ENCODE results near the gene GLIS2. TPM values are rescaled to one million over a fixed set of nuclear protein-coding genes. Genes with fewer than 3 reads are reported as not detected.
A peak's percentile ranks its signal among the peaks of the same experiment; 100 is the strongest.

Gene GLIS2
- total RNA-seq, 1 experiment from 2014 or later = 18.2 TPM

- H3K27ac ChIP-seq (ENCODE audit: low read depth, low read length) = no peak overlapping the region
- H3K27me3 ChIP-seq (ENCODE audit: insufficient read depth, low read length) = no peaks in the 10 kb centered on the region
- no peak overlapping the region for H3K4me3 ChIP-seq (replicated peaks in 1 of 2; ENCODE audit: low read depth in 1 of 2, low read length in 2 of 2)
- H3K9me3 ChIP-seq (ENCODE audit: control insufficient read depth in 1 of 2, insufficient read depth in 1 of 2, low read depth in 1 of 2, low read length in 2 of 2) = no peaks in the 10 kb centered on the region
- peaks cover 9 to 36% of the 10 kb centered on the region in 2 experiments for H3K4me1 ChIP-seq (ENCODE audit: control insufficient read depth in 1 of 2, insufficient read depth in 2 of 2, low read length in 2 of 2)
- ChIA-PET RAD21 (ENCODE audit: low non-redundant PET in 1 of 2, low total read pairs in 2 of 2, uncharacterized antibody in 2 of 2, unreplicated experiment in 2 of 2) (no interaction called here), POLR2A (interaction anchor here (0.8 kb wide), 1 partner anchor 170 kb away, joined by 3 read pairs; no protein-coding TSS in a partner anchor), CTCF (no interaction called here)
- intact Hi-C loops (cut with micrococcal nuclease) = no loop called here
- TF ChIP-seq POLR2A (IDR thresholded peaks at IDR 0.05; ENCODE audit: borderline replicate concordance, extremely low read depth, insufficient read depth, insufficient read length) (no peak), ELF1 (IDR thresholded peaks at IDR 0.05; ENCODE audit: borderline replicate concordance, low read depth) (no peak), SRF (IDR thresholded peaks at IDR 0.05; ENCODE audit: low read depth) (no peak), CBX3 (IDR thresholded peaks at IDR 0.05; ENCODE audit: low read depth) (no peak), ZBTB33 (IDR thresholded peaks at IDR 0.05; ENCODE audit: extremely low read depth, insufficient replicate concordance, low read length) (no peak), JUND (IDR thresholded peaks at IDR 0.05) (no peak)
- TF ChIP-seq, protein P1, sequence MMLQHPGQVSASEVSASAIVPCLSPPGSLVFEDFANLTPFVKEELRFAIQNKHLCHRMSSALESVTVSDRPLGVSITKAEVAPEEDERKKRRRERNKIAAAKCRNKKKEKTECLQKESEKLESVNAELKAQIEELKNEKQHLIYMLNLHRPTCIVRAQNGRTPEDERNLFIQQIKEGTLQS (IDR thresholded peaks at IDR 0.05) = no peak
- H4K20me1 ChIP-seq (ENCODE audit: insufficient read depth) = no peaks in the 10 kb centered on the region
- no peaks in the 10 kb centered on the region for H3K36me3 ChIP-seq (ENCODE audit: control insufficient read depth in 1 of 2, insufficient read depth in 2 of 2, low read length in 2 of 2)
- no peak overlapping the region for H2AFZ ChIP-seq (ENCODE audit: low read depth, low read length, poor library complexity, severe bottlenecking)
- H3K79me2 ChIP-seq (ENCODE audit: insufficient read depth, low read length) = no peaks in the 10 kb centered on the region
- H3K9ac ChIP-seq (ENCODE audit: low read length) = no peak overlapping the region
- ATAC-seq (no peak), DNase-seq (ENCODE audit: low read depth, low spot score) (no peak)
- BruUV-seq (replicated peaks) = no TSS peak
- H3K9me2 ChIP-seq (ENCODE audit: insufficient read depth) = no peaks in the 10 kb centered on the region
- no peak overlapping the region for H3K4me2 ChIP-seq (ENCODE audit: low read length)
Observed at GRCh38 chr16:4366016-4366415, 50.1 kb downstream of the GLIS2 start.

DNA sequence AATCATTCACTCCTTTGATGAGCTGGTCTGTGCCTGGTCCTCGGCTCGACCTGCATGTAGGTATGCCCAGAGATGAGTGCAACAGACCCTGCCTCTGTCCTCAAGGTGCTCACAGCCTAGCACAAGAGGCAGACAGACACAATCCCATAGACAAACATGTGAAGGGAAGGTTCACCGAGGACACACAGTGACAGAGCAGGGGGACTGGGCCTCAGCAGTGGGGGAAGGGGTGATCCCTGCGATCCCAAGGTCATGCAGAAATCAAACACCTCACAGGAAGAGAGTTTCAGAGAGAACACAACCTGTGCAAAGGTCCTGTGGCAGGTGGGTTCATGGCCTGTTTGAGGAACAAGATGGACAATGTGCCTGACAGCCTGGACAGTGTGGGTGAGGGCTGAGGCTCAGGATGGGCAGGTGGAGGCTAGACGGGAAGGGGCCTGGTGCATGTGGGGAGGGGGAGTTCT is 51.6 kb downstream of the GLIS2 start:
- H3K79me2 ChIP-seq (ENCODE audit: insufficient read depth, low read length) = peaks cover 4% of the 10 kb centered on the region; the same call in 1 of the 2 replicates
- H3K9me2 ChIP-seq (ENCODE audit: insufficient read depth) = no peaks in the 10 kb centered on the region
- no peak overlapping the region for H3K27ac ChIP-seq (ENCODE audit: low read depth, low read length)
- ChIA-PET POLR2A (no interaction called here), CTCF (no interaction called here), RAD21 (ENCODE audit: low non-redundant PET in 1 of 2, low total read pairs in 2 of 2, uncharacterized antibody in 2 of 2, unreplicated experiment in 2 of 2) (no interaction called here)
- DNase-seq (ENCODE audit: low read depth, low spot score) = no peak
- H3K27me3 ChIP-seq (ENCODE audit: insufficient read depth, low read length) = no peaks in the 10 kb centered on the region
- TF ChIP-seq CEBPB (IDR thresholded peaks at IDR 0.05; ENCODE audit: low read depth) = no peak
- no peak for TF ChIP-seq SRF (IDR thresholded peaks at IDR 0.05; ENCODE audit: low read depth)
- TF ChIP-seq EGR1 (IDR thresholded peaks at IDR 0.05; ENCODE audit: low read depth) = no peak
- no peak for TF ChIP-seq FOSL1 (IDR thresholded peaks at IDR 0.05; ENCODE audit: low read depth)
- TF ChIP-seq ZFX (IDR thresholded peaks at IDR 0.05) = no peak
- no peak for TF ChIP-seq YY1 (IDR thresholded peaks at IDR 0.05; ENCODE audit: extremely low read depth, insufficient replicate concordance, low read depth, low read length)
- no peak for TF ChIP-seq ZBTB33 (IDR thresholded peaks at IDR 0.05; ENCODE audit: extremely low read depth, insufficient replicate concordance, low read length)
- no peak for TF ChIP-seq RAD21 (IDR thresholded peaks at IDR 0.05; ENCODE audit: low read depth)
- TF ChIP-seq POLR2AphosphoS5 (IDR thresholded peaks at IDR 0.05; ENCODE audit: low read depth, low read length) = no peak
- no peak for TF ChIP-seq ZNF274 (IDR thresholded peaks at IDR 0.05; ENCODE audit: low read depth, low read length)
- TF ChIP-seq TCF7L2 (IDR thresholded peaks at IDR 0.05; ENCODE audit: borderline replicate concordance, extremely low read depth, insufficient read depth, insufficient read length) = no peak
- intact Hi-C loops (cut with micrococcal nuclease) = no loop called here
- no peak overlapping the region for H2AFZ ChIP-seq (ENCODE audit: low read depth, low read length, poor library complexity, severe bottlenecking)
- peaks cover 14 to 43% of the 10 kb centered on the region in 2 experiments for H3K4me1 ChIP-seq (ENCODE audit: control insufficient read depth in 1 of 2, insufficient read depth in 2 of 2, low read length in 2 of 2)
- no TSS peak for BruUV-seq (replicated peaks)
- no peak overlapping the region for H3K4me3 ChIP-seq (replicated peaks in 1 of 2; ENCODE audit: low read depth in 1 of 2, low read length in 2 of 2)
- H4K20me1 ChIP-seq (ENCODE audit: insufficient read depth) = no peaks in the 10 kb centered on the region
- H3K4me2 ChIP-seq (ENCODE audit: low read length) = peak overlapping the region; percentile 32
- H3K36me3 ChIP-seq (ENCODE audit: control insufficient read depth in 1 of 2, insufficient read depth in 2 of 2, low read length in 2 of 2) = no peaks in the 10 kb centered on the region
- ATAC-seq = no peak
- no peak overlapping the region for H3K9ac ChIP-seq (ENCODE audit: low read length)
- H3K9me3 ChIP-seq (ENCODE audit: control insufficient read depth in 1 of 2, insufficient read depth in 1 of 2, low read depth in 1 of 2, low read length in 2 of 2) = no peaks in the 10 kb centered on the region
